CD1c-positive myeloid dendritic cell (primary cell): Measurements from ENCODE around the gene TNFSF11.
"Not testable (repeated sequence)": the region's sequence is repeated elsewhere in the genome, so short reads cannot be mapped to it uniquely, and the experiment has no call there.

Experiments used
- DNase-seq: peaks from one replicate; pipeline ENCODE4 v3.0.0-alpha.2; 2016; ENCODE audit errors: extremely low spot score

Gene TNFSF11

GRCh38 chr13:42560320-42560719, 13.6 kb upstream of the TNFSF11 start:
- DNase-seq, result not testable (repeated sequence)

GRCh38 chr13:42561752-42562467, 12.0 kb upstream of the TNFSF11 start:
- peak; percentile 76 for DNase-seq

- DNase-seq, result no peak
These were observed 6.0 kb upstream of the TNFSF11 start for GRCh38 chr13:42567906-42568305.

DNA sequence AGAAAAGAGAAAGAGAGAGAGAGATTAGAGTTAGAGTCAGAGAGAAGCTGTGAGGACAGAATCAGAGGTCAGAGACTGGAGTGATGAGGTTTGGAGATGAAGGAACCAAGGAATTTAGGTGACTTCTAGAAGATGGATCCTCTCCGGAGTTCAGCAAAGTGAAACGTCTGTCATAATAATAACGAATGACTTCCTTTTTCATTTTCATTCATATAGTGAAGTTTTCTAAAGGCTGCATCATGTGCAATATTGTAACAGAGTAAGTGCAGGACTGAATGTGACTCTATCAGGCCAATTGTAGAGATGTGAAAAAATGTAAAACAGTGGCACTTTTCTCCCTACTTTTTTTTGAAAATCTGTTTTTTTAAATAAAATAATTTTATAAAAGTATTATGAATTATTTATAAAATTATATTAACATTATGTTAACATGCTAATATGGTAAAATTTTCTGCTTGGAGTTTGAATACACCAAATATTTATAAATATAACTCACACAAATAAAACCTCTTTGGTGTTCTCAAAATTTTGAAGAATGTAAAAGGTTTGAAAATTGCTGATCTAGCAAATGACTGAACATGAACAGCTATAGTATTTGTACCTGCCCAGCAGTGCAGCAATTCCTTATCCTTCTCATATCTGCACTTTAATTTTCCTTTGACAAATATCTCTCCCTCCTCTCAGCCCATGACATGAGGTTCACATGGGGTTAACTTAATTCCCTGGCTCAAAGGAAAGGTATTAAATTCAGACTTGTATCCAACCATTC, 4.2 kb upstream of the TNFSF11 start:
- peak; percentile 57 for DNase-seq

DNA sequence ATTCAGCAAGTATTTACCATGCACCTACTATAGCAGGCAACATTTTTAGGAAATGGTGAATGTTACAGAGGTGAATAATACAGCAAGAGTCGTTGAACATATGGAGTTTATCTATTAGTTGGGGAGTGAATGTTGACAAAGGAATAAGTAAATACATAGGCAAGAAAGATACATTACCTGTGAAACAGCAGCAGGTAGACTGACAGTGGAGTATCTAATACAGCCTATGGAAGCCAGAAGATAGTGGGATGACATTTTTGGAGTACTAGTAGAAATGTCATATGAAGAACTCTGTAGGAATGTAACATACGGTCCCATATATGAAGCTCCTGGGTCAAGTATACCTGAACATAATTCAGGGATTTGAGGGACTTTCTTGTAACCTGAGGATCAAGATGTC, 2.1 kb upstream of the TNFSF11 start:
- no peak for DNase-seq

- peak; percentile 61 for DNase-seq
These were observed 721 bp downstream of the TNFSF11 start for GRCh38 chr13:42574435-42575311.

DNA sequence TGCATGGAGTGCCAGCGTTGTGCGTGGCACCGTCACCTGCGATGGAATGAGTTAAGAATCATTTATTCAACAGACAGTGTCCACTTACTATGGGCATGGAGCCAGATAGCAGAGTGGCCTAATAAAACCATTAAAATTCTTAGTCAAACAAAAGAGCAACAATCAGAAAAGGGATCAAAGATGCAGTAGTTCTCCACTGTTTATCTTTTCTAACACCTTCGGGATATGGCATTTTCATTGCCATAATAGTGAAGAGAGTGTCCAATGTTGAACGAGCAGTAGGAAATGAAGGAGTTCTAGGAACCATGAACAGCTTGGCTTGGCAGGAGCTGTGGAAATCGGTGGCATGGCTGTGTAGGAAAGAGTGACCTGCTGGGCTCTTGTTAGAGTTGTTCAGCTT, 2.0 kb downstream of the TNFSF11 start:
- no peak for DNase-seq

GRCh38 chr13:42577538-42577937, 3.6 kb downstream of the TNFSF11 start:
- no peak for DNase-seq

DNA sequence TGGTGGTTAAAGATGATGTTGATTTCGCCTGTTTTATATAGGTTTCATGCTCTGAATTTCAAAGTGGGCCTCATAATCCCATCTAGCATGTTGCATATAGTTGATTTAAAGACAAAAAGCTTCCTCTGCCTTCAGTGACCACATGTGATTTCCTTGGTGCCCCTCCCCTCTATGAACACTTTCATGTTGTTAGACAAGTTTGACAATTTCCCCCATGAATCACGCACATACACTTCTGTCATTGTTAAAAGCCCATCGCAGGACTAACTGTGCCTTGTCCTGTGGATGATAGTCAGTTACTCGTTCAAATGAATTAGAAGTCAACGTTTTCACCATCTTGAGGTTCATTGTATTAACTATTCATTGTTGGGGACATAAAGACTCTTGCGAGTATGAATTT, 6.7 kb downstream of the TNFSF11 start:
- no peak for DNase-seq

GRCh38 chr13:42581427-42581826, 7.5 kb downstream of the TNFSF11 start:
- no peak for DNase-seq

- no peak for DNase-seq
These were observed 17.6 kb downstream of the TNFSF11 start for GRCh38 chr13:42591602-42592001.

GRCh38 chr13:42592915-42593900, 19.3 kb downstream of the TNFSF11 start:
- DNase-seq, result no peak

- DNase-seq, result peak; percentile 70
These were observed 20.7 kb downstream of the TNFSF11 start for GRCh38 chr13:42594481-42595252.

GRCh38 chr13:42595253-42595571, 21.3 kb downstream of the TNFSF11 start:
- no peak for DNase-seq

- no peak for DNase-seq
These were observed 23.6 kb downstream of the TNFSF11 start for GRCh38 chr13:42597505-42597904.

GRCh38 chr13:42600943-42601342, 27.0 kb downstream of the TNFSF11 start:
- DNase-seq, result no peak

GRCh38 chr13:42602906-42603305, 29.0 kb downstream of the TNFSF11 start:
- no peak for DNase-seq

GRCh38 chr13:42603571-42603970, 29.6 kb downstream of the TNFSF11 start:
- no peak for DNase-seq

GRCh38 chr13:42607546-42607945, 33.6 kb downstream of the TNFSF11 start:
- DNase-seq, result no peak

- no peak for DNase-seq
These were observed 36.7 kb downstream of the TNFSF11 start for GRCh38 chr13:42610649-42611048.
